HuH-7.5 (cell line): ENCODE results near the gene TYW5.

Source experiments
- DNase-seq: peaks from one replicate; pipeline ENCODE4 v3.0.0; 2011; ENCODE audit warnings: low spot score

TYW5 gene, protein sequence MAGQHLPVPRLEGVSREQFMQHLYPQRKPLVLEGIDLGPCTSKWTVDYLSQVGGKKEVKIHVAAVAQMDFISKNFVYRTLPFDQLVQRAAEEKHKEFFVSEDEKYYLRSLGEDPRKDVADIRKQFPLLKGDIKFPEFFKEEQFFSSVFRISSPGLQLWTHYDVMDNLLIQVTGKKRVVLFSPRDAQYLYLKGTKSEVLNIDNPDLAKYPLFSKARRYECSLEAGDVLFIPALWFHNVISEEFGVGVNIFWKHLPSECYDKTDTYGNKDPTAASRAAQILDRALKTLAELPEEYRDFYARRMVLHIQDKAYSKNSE

DNA sequence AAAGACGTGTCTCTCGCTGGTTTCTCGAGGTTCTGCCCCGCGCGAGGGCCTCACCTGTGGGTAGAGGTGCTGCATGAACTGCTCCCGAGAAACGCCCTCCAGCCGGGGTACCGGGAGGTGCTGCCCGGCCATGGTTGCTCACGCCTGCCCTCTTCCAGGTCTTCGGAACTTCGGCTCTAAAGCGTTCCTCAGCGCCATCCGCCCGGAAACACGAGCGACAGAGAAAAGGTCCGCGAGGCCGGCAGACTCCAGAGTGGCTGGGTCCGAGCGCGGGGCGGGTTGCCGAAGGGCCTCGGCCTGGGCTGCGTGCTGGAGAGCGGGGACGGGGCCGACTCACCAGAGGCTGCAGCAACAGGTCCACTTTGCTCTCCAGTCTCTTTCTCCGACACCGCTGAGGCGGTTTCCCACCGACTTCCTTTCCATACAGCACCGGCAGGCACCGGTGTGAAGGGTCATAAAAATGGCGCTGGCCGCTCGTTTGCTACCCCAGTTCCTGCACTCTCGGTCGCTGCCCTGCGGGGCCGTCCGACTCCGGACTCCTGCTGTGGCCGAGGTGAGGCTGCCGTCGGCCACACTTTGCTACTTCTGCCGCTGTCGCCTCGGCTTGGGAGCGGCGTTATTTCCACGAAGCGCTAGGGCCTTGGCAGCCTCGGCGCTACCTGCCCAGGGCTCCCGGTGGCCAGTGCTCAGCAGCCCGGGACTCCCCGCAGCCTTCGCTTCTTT, at the start of gene TYW5, which contains the start of gene MAIP1:
Gene TYW5, minus strand, starts transcription at position 153 of the 723 bp plus-strand sequence. Its CDS starts 21 bp downstream, at position 132.
Gene MAIP1, plus strand, starts transcription at position 244 of the 723 bp plus-strand sequence. Its CDS starts 217 bp downstream, at position 461.
- DNase-seq: peak; percentile 66

DNA sequence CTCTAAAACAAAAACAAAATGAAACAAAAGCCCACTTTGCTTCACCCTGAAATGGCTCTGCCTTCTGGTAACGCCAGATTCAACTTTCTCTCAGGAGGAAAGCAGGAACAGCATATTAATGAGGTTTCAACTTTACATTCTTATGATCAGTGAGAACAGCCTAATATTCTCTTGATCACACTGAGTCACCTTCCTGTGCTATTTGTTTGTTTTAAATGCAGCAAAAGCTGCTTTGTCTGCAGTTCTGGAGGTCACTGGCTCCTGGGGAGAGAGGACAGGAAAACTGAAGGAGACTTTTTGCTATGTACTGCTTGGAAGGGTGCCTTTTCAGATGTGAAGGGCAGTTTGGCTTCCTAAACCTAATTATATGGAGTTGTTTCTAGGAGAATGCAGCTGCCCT, 48.2 kb upstream of the TYW5 start:
- no peak for DNase-seq

DNA sequence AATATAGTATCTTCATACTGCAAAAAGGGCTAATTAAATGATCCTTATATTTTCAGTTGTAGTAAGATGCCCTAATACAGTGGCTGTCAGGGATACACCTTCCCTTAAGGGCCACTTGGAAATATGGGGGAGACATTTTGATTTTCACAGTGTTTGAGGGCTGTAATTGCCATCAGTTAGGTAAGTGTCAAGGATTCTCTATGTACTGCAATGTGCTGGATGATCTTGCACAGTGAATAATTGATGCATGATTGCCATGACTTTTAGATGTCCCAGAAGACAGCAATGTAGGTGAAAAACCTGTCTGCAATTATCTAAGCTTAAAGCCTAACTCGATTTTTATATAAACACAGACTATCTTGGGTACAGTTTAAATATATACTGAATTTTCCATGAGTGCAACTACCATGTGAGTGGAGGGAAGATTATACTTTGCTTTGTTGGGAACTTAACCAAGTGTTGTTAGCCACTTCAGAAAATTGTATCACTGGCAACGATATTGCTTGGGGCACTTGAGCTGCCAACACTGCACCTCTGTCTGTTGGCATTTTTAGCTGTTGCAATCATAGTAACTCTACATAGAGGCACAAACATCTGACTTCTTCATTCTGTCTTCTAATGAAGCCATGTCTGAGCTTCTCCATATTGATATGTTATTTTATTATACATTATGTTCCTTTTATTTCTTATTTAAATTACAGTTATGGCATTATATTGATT, 45.3 kb upstream of the TYW5 start:
- DNase-seq: no peak

DNA sequence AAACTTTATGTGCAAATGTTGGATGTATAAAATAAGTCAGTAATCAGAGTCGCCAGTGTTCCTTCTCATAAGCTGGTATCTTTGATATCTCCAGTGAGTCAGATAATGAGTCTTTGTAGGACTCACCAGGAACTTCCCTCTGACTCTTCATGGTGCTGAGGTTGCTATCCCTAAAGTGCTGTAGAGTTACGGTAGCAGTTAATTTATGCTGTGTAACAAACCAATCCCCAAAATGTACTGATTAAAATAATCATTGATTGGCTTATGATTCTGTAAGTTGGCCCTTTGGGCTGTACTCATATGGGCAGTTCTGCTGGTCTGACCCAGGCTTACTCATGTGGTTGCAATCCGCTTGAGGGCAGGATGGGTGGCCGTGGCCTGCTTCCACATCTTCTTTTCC, 43.9 kb upstream of the TYW5 start:
- DNase-seq: no peak

DNA sequence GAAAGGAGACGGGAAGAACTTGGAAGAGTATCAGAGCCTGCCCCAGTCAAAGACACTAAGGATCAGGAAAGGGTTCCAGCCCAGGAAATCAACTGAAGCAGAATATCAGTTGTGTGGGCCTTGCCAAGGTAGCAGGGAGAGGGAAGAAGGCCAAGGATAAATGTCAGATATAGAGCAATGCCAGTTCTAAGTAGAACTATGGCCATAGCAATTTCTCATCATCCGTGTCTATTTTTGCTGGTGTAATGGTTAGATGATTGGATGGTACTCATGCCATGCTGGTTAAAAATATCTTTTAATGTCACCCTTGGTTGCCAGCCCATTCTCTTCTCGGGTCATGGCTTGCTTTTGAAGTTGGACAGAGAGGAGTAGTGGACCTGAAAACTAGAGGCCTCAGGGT, 42.0 kb upstream of the TYW5 start:
- no peak for DNase-seq

DNA sequence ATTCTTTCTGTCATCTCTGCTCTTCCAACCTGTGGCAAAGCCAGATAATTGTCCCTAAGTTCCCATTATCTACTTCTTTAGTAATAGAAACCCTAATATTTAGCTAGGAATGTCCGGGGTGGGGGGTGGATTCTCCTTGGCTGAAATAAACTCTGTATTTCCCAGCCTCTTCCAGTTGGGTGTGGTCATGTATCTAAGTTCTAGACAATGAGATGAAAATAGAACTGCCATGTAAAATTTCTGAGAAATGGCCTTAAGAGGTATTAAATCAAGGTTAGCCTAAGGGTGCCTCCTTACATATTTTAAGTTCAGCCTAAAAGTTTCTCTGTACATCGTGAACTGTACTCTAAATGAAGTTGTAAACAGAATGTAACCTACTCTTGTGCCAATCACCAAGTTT, 39.6 kb upstream of the TYW5 start:
- DNase-seq: no peak

DNA sequence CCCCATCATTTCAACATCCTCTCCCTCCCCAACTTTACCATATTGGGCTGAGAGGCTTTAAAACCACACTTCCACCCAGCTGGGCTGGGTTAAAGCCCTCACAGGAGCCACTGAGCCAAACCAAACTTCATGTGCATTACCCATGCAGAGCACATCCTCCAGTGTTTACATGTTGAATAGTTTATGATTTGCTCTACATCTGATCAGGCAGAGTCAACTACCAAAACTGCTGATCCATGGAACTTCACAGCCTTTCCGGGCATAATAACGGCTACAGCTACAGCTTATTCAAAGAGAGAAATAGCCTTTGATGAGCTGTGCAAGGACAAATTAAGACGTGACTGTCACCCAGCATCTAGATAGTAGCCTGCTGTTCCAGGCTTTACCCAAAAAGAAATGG, 39.1 kb upstream of the TYW5 start:
- DNase-seq: no peak

DNA sequence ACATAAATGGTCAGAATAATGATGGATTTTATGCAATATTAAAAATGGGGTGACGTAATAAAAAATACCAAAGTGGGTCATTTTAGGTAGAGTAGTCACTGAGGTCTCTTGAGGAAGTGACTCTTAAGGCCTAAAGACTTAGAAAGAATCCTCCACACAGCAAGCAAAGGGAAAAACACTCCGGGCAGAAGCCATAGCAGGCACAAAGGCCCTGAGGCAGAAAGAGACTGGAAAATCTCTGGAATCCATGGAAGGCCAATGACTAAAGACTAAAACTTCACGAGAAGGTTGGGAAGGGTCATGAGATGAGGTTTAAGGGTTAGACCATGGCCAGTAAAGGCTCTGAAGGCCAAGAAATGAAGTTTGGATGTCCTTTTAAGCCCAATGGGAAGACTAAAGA, 37.0 kb upstream of the TYW5 start:
- no peak for DNase-seq

DNA sequence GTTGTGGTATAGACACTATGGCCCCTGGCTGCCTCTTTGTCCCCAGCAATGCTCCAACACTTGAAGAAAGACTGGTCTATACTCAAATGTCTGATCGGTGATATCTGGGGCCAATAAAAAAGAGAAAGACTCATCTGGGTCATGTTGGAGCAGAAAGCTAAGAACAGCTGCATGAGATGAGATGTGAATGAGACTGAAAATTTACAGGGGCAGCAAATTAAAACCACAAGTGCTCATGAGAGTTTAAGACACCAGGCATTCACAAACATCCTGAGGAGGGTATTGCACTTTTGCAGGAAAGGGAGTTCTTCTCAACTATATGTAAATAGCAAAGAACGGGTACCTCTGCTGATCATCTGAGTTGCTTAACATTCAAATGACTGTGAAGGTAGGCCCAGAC, 36.4 kb upstream of the TYW5 start:
- no peak for DNase-seq

DNA sequence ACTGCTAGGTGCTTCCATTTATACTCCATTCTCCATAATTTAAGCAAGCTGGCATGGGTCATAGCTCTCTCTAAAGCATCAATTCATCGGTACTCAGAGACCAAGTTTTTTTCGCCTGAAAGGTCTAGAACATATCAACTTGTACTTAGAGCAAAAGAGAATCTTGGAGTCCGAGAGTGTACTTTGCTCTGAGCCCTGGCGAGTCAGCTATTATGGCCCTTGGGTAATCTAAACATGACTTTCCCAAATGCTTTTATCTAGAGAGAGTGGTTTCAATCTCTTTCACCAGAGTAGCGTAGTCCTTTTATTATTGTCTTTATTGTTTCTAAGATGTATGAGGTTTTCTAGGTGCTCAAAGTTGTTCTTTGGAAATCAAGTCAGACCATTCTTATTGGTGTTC, 34.5 kb upstream of the TYW5 start:
- DNase-seq: no peak

DNA sequence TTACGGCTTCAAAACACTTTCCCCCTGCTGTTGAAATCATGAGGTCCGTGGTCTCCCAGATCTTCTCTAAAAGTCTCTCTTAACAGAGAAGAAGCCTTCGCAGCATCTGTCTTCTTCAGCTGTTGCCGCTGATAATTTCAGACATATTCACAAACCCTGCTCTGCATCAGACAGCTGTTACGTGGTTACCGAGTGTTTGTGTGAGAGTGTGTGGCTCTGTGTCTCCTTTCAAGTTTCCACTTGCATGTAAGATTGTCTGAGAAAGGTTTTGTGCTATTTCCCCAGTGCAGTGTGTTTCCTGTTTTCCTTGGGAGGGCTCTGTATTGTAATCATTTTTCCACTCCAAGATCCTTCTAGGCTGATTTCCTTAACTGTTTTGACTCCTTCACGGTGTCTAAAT, 32.9 kb upstream of the TYW5 start:
- DNase-seq: no peak

DNA sequence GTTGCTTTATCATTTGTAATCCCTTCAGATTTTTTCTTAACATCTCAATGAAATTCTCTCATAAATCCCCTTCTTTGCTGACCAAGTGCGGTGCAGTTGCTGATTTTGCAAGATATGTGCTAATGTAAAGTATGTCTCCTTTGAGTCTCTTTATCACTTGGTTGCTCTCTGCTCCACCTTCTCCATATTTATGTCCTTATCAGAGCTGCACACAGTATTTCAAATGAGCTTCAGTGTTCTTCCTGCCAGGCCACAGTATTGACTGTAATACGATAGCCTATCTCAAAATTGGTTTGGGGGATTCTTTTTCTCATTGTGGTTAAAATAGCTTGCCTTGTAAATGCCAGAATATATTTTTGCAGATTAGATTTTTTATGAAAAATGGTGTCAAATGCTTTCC, 32.3 kb upstream of the TYW5 start:
- DNase-seq: no peak

DNA sequence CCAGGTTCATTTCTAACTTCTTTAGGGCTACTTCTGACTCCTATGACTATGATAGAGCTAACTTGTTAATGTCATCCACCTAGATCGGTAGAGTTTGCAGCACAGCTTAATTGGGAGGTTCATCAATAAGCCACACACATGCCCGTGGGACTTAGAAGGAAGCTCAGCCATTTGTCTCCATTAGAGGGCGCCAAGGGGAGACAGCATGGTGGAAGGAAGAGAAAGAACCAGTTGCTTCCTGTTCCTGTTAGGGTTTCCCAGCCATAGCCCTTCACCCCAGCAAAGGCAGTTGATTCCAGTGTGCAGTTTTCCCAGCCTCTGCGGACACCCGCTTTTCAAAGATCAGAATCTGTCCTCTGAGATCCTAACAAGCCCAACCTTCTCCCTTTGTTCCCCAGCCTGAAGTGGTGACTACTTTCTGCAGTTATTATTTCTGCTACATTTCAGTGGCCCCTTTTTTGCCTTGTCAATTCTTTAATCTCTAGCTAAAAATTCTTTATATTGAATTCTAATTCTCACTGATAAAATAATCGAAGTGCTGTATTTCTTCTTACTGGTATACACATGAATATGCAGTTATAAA, 30.4 kb upstream of the TYW5 start:
- peak; percentile 25 for DNase-seq

DNA sequence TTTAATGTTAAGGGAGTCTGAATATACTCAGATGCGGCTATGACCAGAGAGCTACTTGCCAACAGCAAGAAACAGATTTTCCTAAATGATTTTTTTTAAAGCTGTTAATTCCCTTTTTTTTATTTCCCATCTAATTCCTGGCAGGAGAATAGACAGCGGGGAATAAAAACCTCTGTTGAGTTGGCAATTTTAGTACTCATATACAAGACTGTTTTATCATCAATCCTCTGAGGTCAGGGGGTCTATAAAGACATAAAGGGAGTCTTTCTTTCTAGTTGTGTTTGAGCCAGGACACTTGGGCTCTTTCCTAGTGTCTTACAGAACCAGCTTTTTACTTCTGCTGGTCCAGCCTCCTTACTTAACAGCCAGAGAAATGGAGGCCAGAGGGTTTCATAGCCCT, 29.5 kb upstream of the TYW5 start:
- no peak for DNase-seq

DNA sequence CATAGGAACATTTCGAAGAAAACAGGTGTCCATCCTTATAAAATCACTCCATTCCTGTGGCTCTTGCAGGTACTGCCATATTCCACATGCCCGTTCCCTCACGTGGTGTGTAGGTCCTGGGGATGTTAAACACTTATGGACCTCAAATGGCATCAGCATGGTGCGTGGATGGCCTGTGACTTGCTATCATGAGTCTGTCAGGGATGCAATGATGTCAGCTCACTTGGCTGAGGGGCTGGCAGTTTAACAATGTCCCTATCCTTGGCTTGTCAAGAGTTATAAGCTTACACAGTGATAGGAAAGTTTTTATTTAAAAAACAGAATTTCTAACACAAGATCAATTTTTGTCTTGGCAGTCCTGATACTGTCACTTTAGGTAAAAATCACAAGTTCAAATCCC, 28.9 kb upstream of the TYW5 start:
- no peak for DNase-seq

DNA sequence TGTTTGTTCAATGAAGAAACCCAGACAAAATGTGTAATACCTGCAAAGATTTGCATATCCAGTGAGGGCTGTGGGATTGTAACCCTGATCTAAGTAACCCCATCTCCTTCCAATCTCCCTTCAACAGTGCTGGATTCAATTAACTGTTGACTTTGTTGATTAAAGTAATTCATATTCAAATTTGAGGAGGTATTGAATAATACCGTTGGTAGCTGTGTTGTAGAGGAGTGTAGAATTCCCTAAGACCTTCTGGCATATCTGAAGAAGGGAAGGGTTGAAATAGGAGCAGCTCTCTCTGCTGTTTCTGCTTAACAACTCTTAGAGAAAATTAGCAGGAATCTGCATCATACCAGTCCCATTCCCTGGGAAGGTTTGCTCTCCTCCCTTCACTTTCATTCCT, 28.2 kb upstream of the TYW5 start:
- DNase-seq: no peak

DNA sequence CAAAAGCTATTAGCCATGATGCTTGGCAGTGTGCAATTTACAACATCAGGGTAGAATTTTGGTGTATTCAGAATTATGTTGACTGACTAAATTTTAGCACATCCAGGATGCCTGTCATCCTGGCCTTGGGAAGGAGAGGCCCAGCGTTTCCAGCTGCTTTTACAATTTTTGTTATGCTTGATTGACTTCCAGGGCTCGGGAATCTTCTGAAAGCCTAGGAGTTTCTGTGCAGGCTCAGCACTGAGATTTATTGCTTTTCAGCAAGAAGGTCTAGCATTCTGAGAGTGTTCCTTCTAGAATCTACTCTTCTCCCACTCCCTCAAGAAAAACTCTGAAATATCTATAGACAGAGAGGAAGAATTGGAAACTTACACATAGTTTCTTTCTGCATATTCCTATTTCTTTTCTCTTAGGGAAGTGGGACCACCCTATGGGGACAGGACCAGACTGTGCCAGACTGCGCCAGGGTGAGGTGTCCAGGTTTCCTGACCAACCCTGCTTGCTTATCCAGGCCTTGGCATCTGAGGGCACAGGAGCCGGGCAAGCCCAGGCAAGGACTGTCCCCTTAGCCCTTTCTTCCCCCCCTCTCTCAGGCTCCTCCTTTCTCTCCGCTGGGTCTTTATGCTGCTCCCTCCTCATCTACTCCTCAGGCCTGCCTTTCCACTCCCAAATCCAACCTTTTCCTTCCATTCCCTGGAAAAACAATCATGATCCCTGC, 27.0 kb upstream of the TYW5 start:
- no peak for DNase-seq

DNA sequence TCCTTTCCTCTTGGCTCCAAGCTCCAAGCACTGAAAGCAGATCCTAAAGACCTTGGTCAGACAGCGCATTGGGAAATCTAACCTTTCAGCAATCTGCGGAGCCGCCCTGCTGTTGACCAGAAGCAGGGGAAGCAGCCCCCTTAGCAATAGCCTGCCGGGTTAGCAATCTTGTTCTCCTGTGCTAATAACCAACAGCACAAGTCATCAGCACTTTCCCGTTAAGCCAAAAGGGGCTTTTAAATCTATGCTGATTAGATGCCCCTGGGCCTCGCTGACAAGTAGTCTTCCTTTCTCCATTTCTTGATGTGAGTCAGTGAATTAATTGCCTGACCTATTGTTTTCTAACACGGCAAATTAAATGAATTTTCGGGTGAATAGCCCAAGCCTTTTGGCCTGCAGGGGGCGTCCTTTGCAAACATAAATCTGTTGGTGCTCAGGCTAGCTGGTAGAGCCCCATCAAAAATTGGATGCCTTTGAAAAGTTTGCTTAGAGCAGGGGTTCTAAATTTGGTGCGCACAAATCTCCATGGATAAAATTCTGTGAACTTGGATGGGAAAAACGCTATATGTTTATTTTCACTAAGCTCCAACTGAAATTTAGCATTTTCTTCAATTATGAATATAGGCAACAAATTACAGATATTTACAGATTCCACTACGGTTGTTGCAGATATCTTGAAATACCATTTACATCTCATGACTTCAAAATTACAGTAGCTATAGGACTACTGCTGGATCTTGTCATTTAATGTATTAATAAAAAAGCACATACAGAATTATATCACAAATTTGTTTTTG, 24.7 kb upstream of the TYW5 start:
- no peak for DNase-seq

DNA sequence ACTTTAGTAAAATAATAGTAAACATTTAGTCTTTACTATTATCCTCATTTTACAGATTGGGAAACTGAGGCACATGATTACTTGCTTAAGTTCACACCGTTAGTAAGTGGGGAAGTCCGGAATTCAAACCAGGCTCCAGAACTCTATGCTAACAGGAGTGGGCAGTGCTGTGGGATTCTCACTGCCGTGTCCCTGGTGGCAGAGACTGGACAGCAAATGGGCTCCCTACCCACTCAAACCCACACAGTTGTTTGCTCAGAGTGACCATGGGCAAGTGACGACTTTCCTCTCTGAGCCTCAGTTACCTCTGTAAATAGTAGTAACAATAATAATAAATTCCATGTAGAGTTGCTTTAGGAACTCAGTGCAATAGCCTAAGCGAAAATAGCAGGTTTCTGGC, 24.1 kb upstream of the TYW5 start:
- no peak for DNase-seq

DNA sequence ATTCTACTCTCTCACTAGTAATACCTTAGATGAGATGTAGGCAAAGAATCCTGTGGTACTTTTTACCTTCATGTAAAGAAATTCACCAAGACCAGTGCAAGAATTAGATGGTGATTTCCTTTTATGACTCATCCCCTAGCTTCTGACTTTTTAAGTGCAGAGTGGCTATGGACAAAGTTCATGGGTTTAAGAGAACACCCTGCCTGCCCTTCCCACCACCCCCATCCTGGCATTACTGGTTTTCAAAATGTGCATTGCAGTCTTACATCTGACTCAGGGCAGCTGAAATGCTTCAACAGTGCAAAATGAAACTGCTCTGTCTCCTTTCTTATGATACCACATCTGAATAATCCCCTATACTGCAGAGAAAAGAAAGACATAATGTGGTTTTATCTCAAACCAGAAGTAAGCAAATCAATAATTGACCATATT, 22.7 kb upstream of the TYW5 start:
- no peak for DNase-seq

DNA sequence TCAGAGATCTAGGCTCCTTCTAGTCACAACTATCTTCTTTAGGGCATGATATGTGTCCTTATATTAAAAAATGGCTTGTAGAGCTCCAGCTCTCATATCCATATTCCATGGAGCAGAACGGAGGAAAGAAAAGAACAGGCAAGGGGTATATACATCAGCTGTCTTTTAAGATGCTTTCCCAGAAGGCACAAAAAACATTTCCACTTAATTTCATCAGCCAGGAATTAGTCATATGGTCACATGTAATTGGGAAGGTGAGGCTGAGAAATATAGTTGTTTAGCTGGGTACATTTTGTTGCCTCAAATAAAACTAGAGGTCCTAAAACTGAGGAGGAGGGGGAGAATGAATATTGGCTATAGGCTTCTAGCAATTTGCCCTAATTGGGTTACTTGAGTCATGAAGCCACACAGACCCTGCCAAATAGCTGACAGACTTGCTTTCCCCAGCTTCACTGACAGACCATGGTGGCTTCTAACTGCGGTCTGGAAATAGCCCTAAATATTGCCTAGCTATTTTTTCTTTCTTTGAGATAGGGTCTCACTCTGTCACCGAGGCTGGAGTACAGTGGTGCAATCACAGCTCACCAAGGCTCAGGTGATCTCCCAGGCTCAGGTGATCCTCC, 20.1 kb upstream of the TYW5 start:
- DNase-seq: no peak
